ENCODE data around the gene TOR1AIP2.

DNA sequence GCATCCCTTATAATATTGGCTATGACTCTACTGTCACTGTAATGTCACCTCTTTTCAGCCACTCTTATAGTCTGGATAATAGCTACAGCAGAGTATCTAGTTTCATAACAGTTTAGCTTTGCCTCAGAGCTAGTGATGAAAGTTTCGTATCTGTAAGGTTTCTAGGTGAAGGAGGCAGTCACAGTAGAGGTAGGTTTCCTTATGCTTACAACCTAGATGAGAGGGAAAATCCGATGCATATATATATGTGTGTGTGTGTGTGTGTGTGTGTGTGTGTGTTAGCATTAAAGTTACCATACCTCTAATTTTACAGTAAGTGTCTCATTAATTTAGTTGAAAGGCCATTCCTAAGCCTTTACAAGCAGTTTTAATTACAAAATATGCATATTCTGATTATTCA lies 2.2 kb upstream of the TOR1AIP2 start:
- no peak for TF ChIP-seq POLR2A (IDR thresholded peaks at IDR 0.05)
- TF ChIP-seq, protein P1, sequence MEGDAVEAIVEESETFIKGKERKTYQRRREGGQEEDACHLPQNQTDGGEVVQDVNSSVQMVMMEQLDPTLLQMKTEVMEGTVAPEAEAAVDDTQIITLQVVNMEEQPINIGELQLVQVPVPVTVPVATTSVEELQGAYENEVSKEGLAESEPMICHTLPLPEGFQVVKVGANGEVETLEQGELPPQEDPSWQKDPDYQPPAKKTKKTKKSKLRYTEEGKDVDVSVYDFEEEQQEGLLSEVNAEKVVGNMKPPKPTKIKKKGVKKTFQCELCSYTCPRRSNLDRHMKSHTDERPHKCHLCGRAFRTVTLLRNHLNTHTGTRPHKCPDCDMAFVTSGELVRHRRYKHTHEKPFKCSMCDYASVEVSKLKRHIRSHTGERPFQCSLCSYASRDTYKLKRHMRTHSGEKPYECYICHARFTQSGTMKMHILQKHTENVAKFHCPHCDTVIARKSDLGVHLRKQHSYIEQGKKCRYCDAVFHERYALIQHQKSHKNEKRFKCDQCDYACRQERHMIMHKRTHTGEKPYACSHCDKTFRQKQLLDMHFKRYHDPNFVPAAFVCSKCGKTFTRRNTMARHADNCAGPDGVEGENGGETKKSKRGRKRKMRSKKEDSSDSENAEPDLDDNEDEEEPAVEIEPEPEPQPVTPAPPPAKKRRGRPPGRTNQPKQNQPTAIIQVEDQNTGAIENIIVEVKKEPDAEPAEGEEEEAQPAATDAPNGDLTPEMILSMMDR (IDR thresholded peaks at IDR 0.05), result no peak
